Measurements from ENCODE around the gene GRIK1. TPM values are rescaled to one million over a fixed set of nuclear protein-coding genes. Genes with fewer than 3 reads are reported as not detected.

Gene GRIK1
- total RNA-seq, 1 experiment from 2014 or later = not detected

DNA sequence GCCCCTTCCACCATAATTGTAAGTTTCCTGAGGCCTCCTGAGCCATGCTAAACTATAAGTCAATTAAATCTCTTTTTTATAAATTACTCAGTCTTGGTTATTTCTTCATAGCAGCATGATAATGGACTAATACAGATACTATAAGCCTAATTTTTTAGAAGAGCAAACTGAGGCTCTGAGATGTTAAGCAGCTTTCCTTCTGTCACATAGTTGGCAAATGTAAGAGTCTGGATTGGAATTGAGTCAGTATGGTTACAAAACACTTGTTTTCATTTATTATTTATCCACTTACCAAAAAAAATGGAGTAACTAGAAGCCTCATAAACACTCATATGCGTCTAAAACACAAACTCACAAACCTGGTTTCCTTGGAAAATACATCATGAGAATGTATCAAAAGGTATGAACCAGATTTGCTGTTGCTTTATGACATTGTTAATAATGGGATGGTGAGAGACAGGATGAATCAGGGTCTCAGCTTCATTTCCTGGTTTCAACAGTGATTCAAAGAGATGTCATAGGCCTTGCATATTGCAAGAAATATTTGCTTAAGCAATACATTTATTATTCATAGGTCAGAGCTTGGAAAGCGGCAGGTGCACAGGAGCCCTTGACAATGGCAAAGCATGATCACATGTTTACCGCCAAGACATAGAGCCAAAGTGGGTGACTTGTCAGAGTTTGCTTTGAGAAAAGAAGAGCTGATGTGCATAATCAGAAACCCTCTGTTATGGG, 221.5 kb downstream of the GRIK1 start:
- no peaks in the 10 kb centered on the region for H3K4me1 ChIP-seq
- ChIA-PET CTCF (no interaction called here), POLR2A (interaction anchor here (0.7 kb wide), 1 partner anchor 28 kb away, joined by 3 read pairs; no protein-coding TSS in a partner anchor)
- intact Hi-C loops (cut with micrococcal nuclease; ENCODE audit: unreplicated experiment) = no loop called here
- no peaks in the 10 kb centered on the region for H3K36me3 ChIP-seq (ENCODE audit: control insufficient read depth, insufficient read depth, low read length)
- H3K27ac Mint-ChIP-seq (ENCODE audit: unreplicated experiment) = no peak overlapping the region
- TF ChIP-seq, protein P1, sequence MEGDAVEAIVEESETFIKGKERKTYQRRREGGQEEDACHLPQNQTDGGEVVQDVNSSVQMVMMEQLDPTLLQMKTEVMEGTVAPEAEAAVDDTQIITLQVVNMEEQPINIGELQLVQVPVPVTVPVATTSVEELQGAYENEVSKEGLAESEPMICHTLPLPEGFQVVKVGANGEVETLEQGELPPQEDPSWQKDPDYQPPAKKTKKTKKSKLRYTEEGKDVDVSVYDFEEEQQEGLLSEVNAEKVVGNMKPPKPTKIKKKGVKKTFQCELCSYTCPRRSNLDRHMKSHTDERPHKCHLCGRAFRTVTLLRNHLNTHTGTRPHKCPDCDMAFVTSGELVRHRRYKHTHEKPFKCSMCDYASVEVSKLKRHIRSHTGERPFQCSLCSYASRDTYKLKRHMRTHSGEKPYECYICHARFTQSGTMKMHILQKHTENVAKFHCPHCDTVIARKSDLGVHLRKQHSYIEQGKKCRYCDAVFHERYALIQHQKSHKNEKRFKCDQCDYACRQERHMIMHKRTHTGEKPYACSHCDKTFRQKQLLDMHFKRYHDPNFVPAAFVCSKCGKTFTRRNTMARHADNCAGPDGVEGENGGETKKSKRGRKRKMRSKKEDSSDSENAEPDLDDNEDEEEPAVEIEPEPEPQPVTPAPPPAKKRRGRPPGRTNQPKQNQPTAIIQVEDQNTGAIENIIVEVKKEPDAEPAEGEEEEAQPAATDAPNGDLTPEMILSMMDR (IDR thresholded peaks at IDR 0.05; ENCODE audit: insufficient read depth in 1 of 2, low read depth in 1 of 2, low read length in 1 of 2, severe bottlenecking in 1 of 2, unreplicated experiment in 1 of 2) = no peak
- H3K4me1 Mint-ChIP-seq (ENCODE audit: low read depth, unreplicated experiment) = no peaks in the 10 kb centered on the region
- H3K9me3 ChIP-seq = no peaks in the 10 kb centered on the region
- H3K27me3 Mint-ChIP-seq (ENCODE audit: insufficient read depth, unreplicated experiment) = peaks cover 9% of the 10 kb centered on the region
- BruUV-seq (replicated peaks) = no TSS peak
- H3K27me3 ChIP-seq (replicated peaks; ENCODE audit: control insufficient read depth, insufficient read depth, low read length) = no peaks in the 10 kb centered on the region
- H3K4me3 Mint-ChIP-seq (ENCODE audit: unreplicated experiment) = no peak overlapping the region
- no peak overlapping the region for H3K4me3 ChIP-seq (ENCODE audit: low read depth, low read length)
- H3K9me3 Mint-ChIP-seq (ENCODE audit: unreplicated experiment) = no peaks in the 10 kb centered on the region
- no peak for DNase-seq
- H3K36me3 Mint-ChIP-seq (ENCODE audit: insufficient read depth, unreplicated experiment) = no peaks in the 10 kb centered on the region

DNA sequence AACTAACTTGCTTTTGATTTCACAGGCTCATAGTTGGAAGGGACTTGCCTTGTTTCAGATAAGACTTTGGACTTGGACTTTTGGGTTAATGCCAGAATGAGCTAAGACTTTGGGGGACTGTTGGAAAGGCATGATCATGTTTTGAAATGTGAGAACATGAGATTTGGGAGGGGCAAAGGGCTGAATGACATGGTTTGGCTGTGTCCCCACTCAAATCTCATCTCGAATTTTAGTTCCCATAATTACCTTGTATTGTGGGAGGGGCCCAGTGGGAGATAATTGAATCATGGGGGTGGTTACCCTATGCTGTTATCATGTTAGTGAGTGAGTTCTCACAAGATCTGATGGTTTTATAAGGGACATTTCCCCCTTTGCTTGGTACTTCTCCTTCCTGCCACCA, 222.1 kb downstream of the GRIK1 start:
- CTCF ChIA-PET = no interaction called here
- POLR2A ChIA-PET = interaction anchor here (0.7 kb wide), 1 partner anchor 28 kb away, joined by 3 read pairs; no protein-coding TSS in a partner anchor
- Mint-ChIP-seq H3K9me3 (ENCODE audit: unreplicated experiment) (no peaks in the 10 kb centered on the region), H3K27me3 (ENCODE audit: insufficient read depth, unreplicated experiment) (peaks cover 12% of the 10 kb centered on the region), H3K27ac (ENCODE audit: unreplicated experiment) (no peak overlapping the region), H3K4me3 (ENCODE audit: unreplicated experiment) (no peak overlapping the region), H3K36me3 (ENCODE audit: insufficient read depth, unreplicated experiment) (no peaks in the 10 kb centered on the region), H3K4me1 (ENCODE audit: low read depth, unreplicated experiment) (no peaks in the 10 kb centered on the region)
- TF ChIP-seq, protein P1 (IDR thresholded peaks at IDR 0.05; ENCODE audit: insufficient read depth in 1 of 2, low read depth in 1 of 2, low read length in 1 of 2, severe bottlenecking in 1 of 2, unreplicated experiment in 1 of 2) = no peak
- Histone ChIP-seq H3K4me1 (no peaks in the 10 kb centered on the region), H3K9me3 (no peaks in the 10 kb centered on the region), H3K27me3 (replicated peaks; ENCODE audit: control insufficient read depth, insufficient read depth, low read length) (no peaks in the 10 kb centered on the region), H3K36me3 (ENCODE audit: control insufficient read depth, insufficient read depth, low read length) (no peaks in the 10 kb centered on the region), H3K4me3 (ENCODE audit: low read depth, low read length) (no peak overlapping the region)
- intact Hi-C loops (cut with micrococcal nuclease; ENCODE audit: unreplicated experiment) = no loop called here
- BruUV-seq (replicated peaks) = no TSS peak
- no peak for DNase-seq

DNA sequence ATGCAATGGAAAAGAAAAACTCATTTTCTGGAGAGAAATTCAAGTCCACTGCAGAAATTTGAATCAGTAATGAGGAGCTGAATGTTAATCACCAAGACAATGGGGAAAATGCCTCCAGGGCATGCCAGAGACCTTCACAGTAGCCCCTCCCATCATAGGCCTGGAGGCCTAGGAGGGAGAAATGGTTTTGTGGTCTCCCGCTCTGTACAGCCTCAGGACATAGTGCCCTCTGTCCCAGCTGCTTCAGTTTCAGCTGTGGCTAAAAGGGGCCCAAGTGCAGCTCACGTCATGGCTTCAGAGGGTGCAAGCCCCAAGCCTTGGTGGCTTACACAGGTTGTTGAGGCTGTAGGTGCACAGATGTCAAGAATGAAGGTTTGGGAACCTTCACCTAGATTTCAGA, 223.0 kb downstream of the GRIK1 start:
- CTCF ChIA-PET = no interaction called here
- no TSS peak for BruUV-seq (replicated peaks)

More for the DNA sequence above, 223.0 kb downstream of the GRIK1 start:
- H3K36me3 Mint-ChIP-seq (ENCODE audit: insufficient read depth, unreplicated experiment) = no peaks in the 10 kb centered on the region
- H3K27ac Mint-ChIP-seq (ENCODE audit: unreplicated experiment) = no peak overlapping the region
- no peak overlapping the region for H3K4me3 Mint-ChIP-seq (ENCODE audit: unreplicated experiment)
- TF ChIP-seq, protein P1 (IDR thresholded peaks at IDR 0.05; ENCODE audit: insufficient read depth in 1 of 2, low read depth in 1 of 2, low read length in 1 of 2, severe bottlenecking in 1 of 2, unreplicated experiment in 1 of 2) = no peak
- H3K9me3 ChIP-seq = no peaks in the 10 kb centered on the region
- H3K4me3 ChIP-seq (ENCODE audit: low read depth, low read length) = no peak overlapping the region
- DNase-seq = no peak
- no peaks in the 10 kb centered on the region for H3K4me1 Mint-ChIP-seq (ENCODE audit: low read depth, unreplicated experiment)
- intact Hi-C loops (cut with micrococcal nuclease; ENCODE audit: unreplicated experiment) = no loop called here
- H3K4me1 ChIP-seq = no peaks in the 10 kb centered on the region
- H3K27me3 Mint-ChIP-seq (ENCODE audit: insufficient read depth, unreplicated experiment) = peaks cover 13% of the 10 kb centered on the region
- POLR2A ChIA-PET = no interaction called here
- no peaks in the 10 kb centered on the region for H3K9me3 Mint-ChIP-seq (ENCODE audit: unreplicated experiment)
- H3K36me3 ChIP-seq (ENCODE audit: control insufficient read depth, insufficient read depth, low read length) = no peaks in the 10 kb centered on the region
- no peaks in the 10 kb centered on the region for H3K27me3 ChIP-seq (replicated peaks; ENCODE audit: control insufficient read depth, insufficient read depth, low read length)

All from Caco-2 (cell line).